Type B pancreatic cell (in vitro differentiated cells): ENCODE results near the gene NEURL1B. TPM values are rescaled to one million over a fixed set of nuclear protein-coding genes. Genes with fewer than 3 reads are reported as not detected.
A peak's percentile ranks its signal among the peaks of the same experiment; 100 is the strongest.

Experiments used
- DNase-seq: peaks from one replicate; pipeline ENCODE4 v3.0.0; 2021; ENCODE audit warnings: mixed read lengths; ENCODE audit not compliant: unreplicated experiment; ENCODE audit errors: extremely low spot score
- H3K27ac Mint-ChIP-seq: 2 replicates; pipeline ENCODE4 v1.8.0; 2021; ENCODE audit warnings: mild to moderate bottlenecking, mixed read lengths
- H3K27me3 Mint-ChIP-seq: 2 replicates; pipeline ENCODE4 v1.8.0; 2021; ENCODE audit warnings: mixed read lengths
- H3K36me3 Mint-ChIP-seq: 2 replicates; pipeline ENCODE4 v1.8.0; 2021; ENCODE audit warnings: mixed read lengths
- H3K4me1 Mint-ChIP-seq: one replicate; pipeline ENCODE4 v1.8.0; 2021; ENCODE audit warnings: mixed read lengths; ENCODE audit not compliant: unreplicated experiment
- H3K4me3 Mint-ChIP-seq: 2 replicates; pipeline ENCODE4 v1.8.0; 2021; ENCODE audit warnings: mild to moderate bottlenecking, mixed read lengths
- H3K9me3 Mint-ChIP-seq: 2 replicates; pipeline ENCODE4 v1.8.0; 2021; ENCODE audit warnings: mixed read lengths
- total RNA-seq: library from RNA; stranded (reverse); gene quantifications from 2 replicates; pipeline ENCODE4 v1.2.1, GENCODE V29; 2021; ENCODE audit warnings: low replicate concordance
- TF ChIP-seq, protein P1 (sequence below): fragments of 200-600 bp; sonication (generic); conservative IDR thresholded peaks from 2 replicates; pipeline ENCODE4 v1.5.0; 2021; ENCODE audit warnings: antibody characterized with exemption, mild to moderate bottlenecking

NEURL1B gene
- total RNA-seq, 1 donor from 2014 or later: 7.6 TPM

- DNase-seq: no peak
- TF ChIP-seq, protein P1, sequence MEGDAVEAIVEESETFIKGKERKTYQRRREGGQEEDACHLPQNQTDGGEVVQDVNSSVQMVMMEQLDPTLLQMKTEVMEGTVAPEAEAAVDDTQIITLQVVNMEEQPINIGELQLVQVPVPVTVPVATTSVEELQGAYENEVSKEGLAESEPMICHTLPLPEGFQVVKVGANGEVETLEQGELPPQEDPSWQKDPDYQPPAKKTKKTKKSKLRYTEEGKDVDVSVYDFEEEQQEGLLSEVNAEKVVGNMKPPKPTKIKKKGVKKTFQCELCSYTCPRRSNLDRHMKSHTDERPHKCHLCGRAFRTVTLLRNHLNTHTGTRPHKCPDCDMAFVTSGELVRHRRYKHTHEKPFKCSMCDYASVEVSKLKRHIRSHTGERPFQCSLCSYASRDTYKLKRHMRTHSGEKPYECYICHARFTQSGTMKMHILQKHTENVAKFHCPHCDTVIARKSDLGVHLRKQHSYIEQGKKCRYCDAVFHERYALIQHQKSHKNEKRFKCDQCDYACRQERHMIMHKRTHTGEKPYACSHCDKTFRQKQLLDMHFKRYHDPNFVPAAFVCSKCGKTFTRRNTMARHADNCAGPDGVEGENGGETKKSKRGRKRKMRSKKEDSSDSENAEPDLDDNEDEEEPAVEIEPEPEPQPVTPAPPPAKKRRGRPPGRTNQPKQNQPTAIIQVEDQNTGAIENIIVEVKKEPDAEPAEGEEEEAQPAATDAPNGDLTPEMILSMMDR: no peak
- no peak overlapping the region for H3K27ac Mint-ChIP-seq
- no peaks in the 10 kb centered on the region for H3K9me3 Mint-ChIP-seq
- H3K4me1 Mint-ChIP-seq: peaks cover 17% of the 10 kb centered on the region
- no peak overlapping the region for H3K4me3 Mint-ChIP-seq
- no peaks in the 10 kb centered on the region for H3K36me3 Mint-ChIP-seq
- H3K27me3 Mint-ChIP-seq: peaks cover 43% of the 10 kb centered on the region
Observed at GRCh38 chr5:172703952-172704351, 62.9 kb downstream of the NEURL1B start.

DNA sequence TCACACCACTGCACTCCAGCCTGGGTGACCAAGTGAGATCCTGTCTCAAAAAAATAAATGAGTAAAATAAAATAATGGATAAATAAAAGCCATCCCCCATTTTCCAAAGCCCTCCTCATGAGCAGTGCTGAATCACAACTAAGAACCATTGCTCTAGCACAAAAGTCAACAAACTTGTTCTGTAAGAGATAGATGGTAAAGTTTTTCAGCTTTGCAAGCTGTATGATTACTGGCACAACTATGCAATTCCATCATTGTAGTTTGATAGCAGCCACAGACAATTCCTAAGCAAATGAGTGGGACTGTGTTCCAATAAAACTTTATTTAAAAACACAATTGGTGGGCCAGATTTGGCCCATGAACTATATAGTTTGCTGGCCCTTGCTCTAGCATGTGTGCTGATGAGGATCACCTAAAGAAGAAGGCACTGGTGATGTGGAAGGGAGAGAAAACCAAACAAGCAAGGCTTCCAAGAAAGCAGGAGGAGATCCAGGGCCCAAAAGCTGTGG, 64.6 kb downstream of the NEURL1B start:
- peak overlapping the region; percentile 34 for H3K27ac Mint-ChIP-seq

DNA sequence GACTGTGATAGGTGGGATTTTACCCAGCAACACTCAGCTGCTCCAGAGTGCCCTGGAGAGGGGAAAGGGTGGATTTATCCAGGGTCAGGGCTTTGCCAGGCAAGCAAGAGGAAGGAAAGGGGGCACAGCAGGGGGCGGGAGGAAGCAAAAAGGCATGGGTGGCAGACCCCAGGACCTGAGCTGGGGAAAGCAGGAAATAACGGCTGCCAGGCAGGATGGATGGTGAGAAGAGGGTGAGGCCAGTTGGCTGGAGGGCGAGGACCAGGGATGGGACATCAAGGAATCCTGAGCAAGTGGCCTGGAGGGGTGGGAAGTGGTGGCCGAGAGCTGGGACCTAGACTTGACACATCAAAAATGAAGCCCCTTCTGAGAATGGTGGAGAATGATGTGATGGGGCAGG, 65.7 kb downstream of the NEURL1B start:
- H3K36me3 Mint-ChIP-seq: no peaks in the 10 kb centered on the region
- no peaks in the 10 kb centered on the region for H3K9me3 Mint-ChIP-seq
- DNase-seq: no peak
- H3K4me3 Mint-ChIP-seq: no peak overlapping the region
- peaks cover 38% of the 10 kb centered on the region for H3K27me3 Mint-ChIP-seq
- no peak overlapping the region for H3K27ac Mint-ChIP-seq
- TF ChIP-seq, protein P1: no peak
- H3K4me1 Mint-ChIP-seq: no peaks in the 10 kb centered on the region

More for the DNA sequence above, 64.6 kb downstream of the NEURL1B start:
- Mint-ChIP-seq H3K27me3 (peaks cover 42% of the 10 kb centered on the region), H3K4me1 (peaks cover 8% of the 10 kb centered on the region), H3K36me3 (no peaks in the 10 kb centered on the region), H3K9me3 (no peaks in the 10 kb centered on the region), H3K4me3 (no peak overlapping the region)
- no peak for DNase-seq
- TF ChIP-seq, protein P1: no peak

DNA sequence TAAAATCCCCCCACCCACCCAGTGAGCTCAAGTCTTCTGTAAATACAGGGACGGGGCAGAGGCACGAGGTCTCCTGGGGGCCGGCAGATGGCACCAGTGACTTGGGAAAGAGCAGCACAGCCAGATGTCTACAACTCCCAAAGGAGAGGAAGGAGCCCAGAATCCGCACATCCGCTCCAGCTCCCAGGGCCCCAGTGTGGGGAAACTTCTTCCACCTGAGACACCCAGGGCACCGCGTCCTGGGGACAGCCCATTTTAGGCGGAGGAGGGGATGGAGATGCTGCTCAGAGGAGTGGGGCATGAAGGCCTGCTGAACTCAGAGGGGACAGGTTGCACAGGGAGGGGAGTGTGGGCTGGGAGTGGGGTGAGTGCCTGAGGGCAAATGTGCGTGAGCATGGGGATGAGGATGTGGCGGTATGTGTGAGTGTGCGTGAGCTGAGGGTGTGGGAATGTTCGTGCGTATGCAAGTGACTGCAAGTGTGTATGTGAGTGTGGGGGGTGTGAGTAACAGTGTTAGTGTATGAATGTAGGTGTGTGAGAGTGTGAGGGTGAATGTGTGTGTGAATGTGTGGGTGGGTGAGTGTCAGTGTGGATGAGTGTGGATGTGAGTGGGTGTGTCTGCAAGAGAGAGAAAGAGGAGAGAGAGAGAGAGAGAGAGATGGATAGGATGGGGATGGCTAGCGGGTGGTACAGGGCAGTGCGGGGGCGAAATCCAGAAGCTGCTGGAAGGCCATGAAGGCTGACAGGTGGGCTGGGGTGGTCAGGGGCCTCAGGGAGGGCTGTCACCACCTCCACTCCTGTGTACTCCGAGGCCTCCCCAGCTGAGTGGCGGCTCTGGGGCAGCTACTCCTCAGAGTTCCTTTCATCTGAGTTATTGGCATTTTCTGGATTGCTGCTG, 66.5 kb downstream of the NEURL1B start:
- Mint-ChIP-seq H3K27me3 (peaks cover 39% of the 10 kb centered on the region), H3K4me1 (no peaks in the 10 kb centered on the region), H3K27ac (no peak overlapping the region), H3K4me3 (no peak overlapping the region), H3K36me3 (no peaks in the 10 kb centered on the region), H3K9me3 (no peaks in the 10 kb centered on the region)
- TF ChIP-seq, protein P1: peak; percentile 69
- DNase-seq: no peak

DNA sequence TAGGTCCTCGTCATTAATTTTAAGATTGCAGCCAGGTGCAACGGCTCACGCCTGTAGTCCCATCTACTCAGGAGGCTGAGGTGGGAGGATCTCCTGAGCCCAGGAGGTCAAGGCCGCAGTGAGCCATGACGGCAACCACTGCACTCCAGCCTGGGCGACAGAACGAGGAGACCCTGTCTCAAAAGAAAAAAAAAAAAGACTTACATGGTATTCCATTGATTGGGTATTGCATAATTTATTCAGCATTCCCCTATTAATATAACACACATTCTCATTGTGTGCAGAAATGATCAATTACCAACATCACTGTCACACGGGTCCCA, 67.1 kb downstream of the NEURL1B start:
- Mint-ChIP-seq H3K9me3 (no peaks in the 10 kb centered on the region), H3K4me1 (no peaks in the 10 kb centered on the region), H3K36me3 (no peaks in the 10 kb centered on the region), H3K27me3 (peaks cover 34% of the 10 kb centered on the region), H3K4me3 (no peak overlapping the region), H3K27ac (no peak overlapping the region)
- no peak for DNase-seq
- TF ChIP-seq, protein P1: no peak
